Activated CD8-positive, alpha-beta memory T cell treated with anti-CD3 and anti-CD28 coated beads, Interleukin-2, amount 50 U/mL, for 24 hours (primary cell): ENCODE measurements around the gene MT1E.
"Not testable (repeated sequence)": the region's sequence is repeated elsewhere in the genome, so short reads cannot be mapped to it uniquely, and the experiment has no call there.

ENCODE experiments used
- DNase-seq: peaks from one replicate; pipeline ENCODE4 v3.0.0-alpha.2; 2020; ENCODE audit errors: extremely low read depth

Gene MT1E

GRCh38 chr16:56645838-56646237, 20.3 kb downstream of the MT1E start:
- DNase-seq: no peak

GRCh38 chr16:56647641-56648431, 22.3 kb downstream of the MT1E start:
- no peak for DNase-seq

GRCh38 chr16:56649271-56649670, 23.7 kb downstream of the MT1E start:
- no peak for DNase-seq

- DNase-seq: no peak
Measured at GRCh38 chr16:56649820-56650219, 24.2 kb downstream of the MT1E start.

GRCh38 chr16:56651586-56651985, 26.0 kb downstream of the MT1E start, which contains the start of gene MT1B:
TSS of gene MT1B (plus strand) at chr16:56651886. CDS start at chr16:56651954, 68 bp downstream.
- no peak for DNase-seq

GRCh38 chr16:56652600-56652999, 27.0 kb downstream of the MT1E start:
- no peak for DNase-seq

GRCh38 chr16:56653218-56653617, 27.6 kb downstream of the MT1E start:
- no peak for DNase-seq

GRCh38 chr16:56657555-56658326, 32.2 kb downstream of the MT1E start, which contains the start of gene MT1F:
TSS of gene MT1F (plus strand) at chr16:56657959. CDS start at chr16:56658059, 100 bp downstream.
- DNase-seq: peak; percentile 37

GRCh38 chr16:56658327-56658875, 32.8 kb downstream of the MT1E start:
- DNase-seq: no peak

GRCh38 chr16:56662357-56663354, 37.1 kb downstream of the MT1E start:
- no peak for DNase-seq

GRCh38 chr16:56664506-56664905, 38.9 kb downstream of the MT1E start:
- no peak for DNase-seq

GRCh38 chr16:56665286-56666261, 40.0 kb downstream of the MT1E start:
- not testable (repeated sequence) for DNase-seq

GRCh38 chr16:56667581-56668571, 42.3 kb downstream of the MT1E start, which contains the start of gene MT1G:
TSS of gene MT1G (minus strand) at chr16:56668065. CDS start at chr16:56667993, 72 bp downstream.
- DNase-seq: no peak

GRCh38 chr16:56669005-56669839, 43.6 kb downstream of the MT1E start, which contains the start of gene MT1H:
TSS of gene MT1H (plus strand) at chr16:56669814. CDS start at chr16:56669885, 71 bp downstream.
- DNase-seq: no peak

- no peak for DNase-seq
Measured at GRCh38 chr16:56669840-56670619, 44.4 kb downstream of the MT1E start.

- DNase-seq: no peak
Measured at GRCh38 chr16:56670620-56670934, 45.0 kb downstream of the MT1E start.

GRCh38 chr16:56671691-56672090, 46.1 kb downstream of the MT1E start:
- not testable (repeated sequence) for DNase-seq
